PC-3 (cell line): ENCODE results near the gene PGF. TPM values are rescaled to one million over a fixed set of nuclear protein-coding genes. Genes with fewer than 3 reads are reported as not detected.

Experiments
- ATAC-seq: fragments of 200-7000 bp; cut with Tn5 transposase; 2 replicates; pipeline ENCODE4 v1.9.1; 2020; ENCODE audit warnings: mild to moderate bottlenecking, moderate library complexity
- BruUV-seq: library from RNA; stranded (reverse); fragments of 400-500 nt; replicated peaks from 2 replicates; lab custom pipeline; 2021; lab: Mats Ljungman, UMichigan
- CTCF ChIA-PET: fragments of 300-600 bp; sonication (Branson Sonifier 250); formaldehyde crosslinking; loops from one replicate; lab custom pipeline; 2022; ENCODE audit warnings: antibody characterized with exemption; lab: Charles Lee
- POLR2A ChIA-PET: fragments of 300-600 bp; sonication (Branson Sonifier 250); formaldehyde crosslinking; loops from one replicate; lab custom pipeline; 2022; ENCODE audit warnings: antibody characterized with exemption; ENCODE audit not compliant: unreplicated experiment; lab: Charles Lee
- DNase-seq: peaks from one replicate; pipeline ENCODE4 v3.0.0-alpha.2; 2015
- H2AFZ ChIP-seq: fragments of 300-600 bp; sonication (generic); 2 replicates; pipeline ENCODE4 v1.6.0; 2016; ENCODE audit warnings: antibody characterized with exemption, low read length
- H3F3A ChIP-seq: fragments of 300-600 bp; sonication (generic); one replicate; pipeline ENCODE4 v1.6.0; 2017; ENCODE audit warnings: antibody characterized with exemption, low read length, control low read depth, mild to moderate bottlenecking; ENCODE audit not compliant: unreplicated experiment
- H3K27ac ChIP-seq: fragments of 300-600 bp; sonication (generic); 2 replicates; pipeline ENCODE4 v1.5.1; 2016; ENCODE audit warnings: mild to moderate bottlenecking, low read length
- H3K27me3 ChIP-seq: fragments of 300-600 bp; sonication (generic); 2 replicates; pipeline ENCODE4 v1.6.1; 2016; ENCODE audit warnings: low read length, mixed read lengths
- H3K36me3 ChIP-seq: fragments of 300-600 bp; sonication (generic); 2 replicates; pipeline ENCODE4 v1.6.1; 2016; ENCODE audit warnings: low read depth, mixed run types, low read length, mixed read lengths
- H3K4me1 ChIP-seq: fragments of 300-600 bp; sonication (generic); 2 replicates; pipeline ENCODE4 v1.5.1; 2016; ENCODE audit warnings: low read length; ENCODE audit not compliant: insufficient read depth
- H3K4me2 ChIP-seq: fragments of 300-600 bp; sonication (generic); 2 replicates; pipeline ENCODE4 v1.6.0; 2016; ENCODE audit warnings: low read length
- H3K4me3 ChIP-seq: fragments of 300-600 bp; sonication (generic); 2 replicates; pipeline ENCODE4 v1.5.1; 2016; ENCODE audit warnings: mild to moderate bottlenecking, low read length, mixed read lengths
- H3K79me2 ChIP-seq: fragments of 300-600 bp; sonication (generic); 2 replicates; pipeline ENCODE4 v1.6.1; 2017; ENCODE audit warnings: low read length, mixed read lengths
- H3K9ac ChIP-seq: fragments of 300-600 bp; sonication (generic); 2 replicates; pipeline ENCODE4 v1.6.0; 2016; ENCODE audit warnings: mild to moderate bottlenecking, low read length
- H3K9me2 ChIP-seq: fragments of 300-600 bp; sonication (generic); replicated peaks from 2 replicates; pipeline ENCODE4 v1.6.1; 2016; ENCODE audit warnings: mixed run types, low read length, mixed read lengths
- H3K9me3 ChIP-seq: fragments of 300-600 bp; sonication (generic); 2 replicates; pipeline ENCODE4 v1.6.1; 2016; ENCODE audit warnings: low read length, mixed read lengths
- H4K20me1 ChIP-seq: fragments of 300-600 bp; sonication (generic); 2 replicates; pipeline ENCODE4 v1.6.1; 2016; ENCODE audit warnings: low read length, mixed read lengths
- CTCF ChIP-seq: fragments of 300-600 bp; sonication (generic); conservative IDR thresholded peaks from 2 replicates; pipeline ENCODE4 v1.5.1; 2017; ENCODE audit warnings: antibody characterized with exemption, low read depth, mild to moderate bottlenecking, low read length
- EZH2 ChIP-seq: fragments of 300-600 bp; sonication (generic); IDR thresholded peaks from one replicate; pipeline ENCODE4 v1.6.1; 2017; ENCODE audit warnings: antibody characterized with exemption, mild to moderate bottlenecking, low read length; ENCODE audit not compliant: unreplicated experiment
- EZH2phosphoT487 ChIP-seq: fragments of 300-600 bp; sonication (generic); IDR thresholded peaks from 2 replicates; pipeline ENCODE4 v1.6.1; 2018; ENCODE audit warnings: mild to moderate bottlenecking, antibody characterized with exemption, low read length, borderline replicate concordance
- intact Hi-C: fragments of 100-400 bp; cut with micrococcal nuclease; formaldehyde crosslinking; loops from 2 replicates; pipeline ENCODE4 v1.9.0; 2023
- total RNA-seq: library from RNA; depleted of rRNA; stranded (reverse); fragments of >200 nt; gene quantifications from 2 replicates; pipeline ENCODE4 v1.2.3, GENCODE V29; 2014

Gene PGF
- total RNA-seq, 1 experiment from 2014 or later = 0.26 TPM

GRCh38 chr14:74920281-74920680 is 35.1 kb downstream of the PGF start:
- no TSS peak for BruUV-seq

GRCh38 chr14:74919421-74920165 is 35.8 kb downstream of the PGF start:
- BruUV-seq = no TSS peak
- H3K27ac ChIP-seq = no peak overlapping the region
- no peaks in the 10 kb centered on the region for H3K79me2 ChIP-seq
- peak; percentile 49 for ATAC-seq
- H3K9ac ChIP-seq = no peak overlapping the region
- DNase-seq = peak; percentile 20
- intact Hi-C loops = no loop called here
- H3F3A ChIP-seq = no peaks in the 10 kb centered on the region
- no peak overlapping the region for H3K4me3 ChIP-seq
- no peaks in the 10 kb centered on the region for H3K9me2 ChIP-seq
- no peak for TF ChIP-seq EZH2
- no peak for TF ChIP-seq CTCF
- no peak for TF ChIP-seq EZH2phosphoT487
- no peaks in the 10 kb centered on the region for H3K9me3 ChIP-seq
- H3K4me2 ChIP-seq = no peak overlapping the region
- H3K27me3 ChIP-seq = no peaks in the 10 kb centered on the region
- no peaks in the 10 kb centered on the region for H3K36me3 ChIP-seq
- ChIA-PET CTCF (no interaction called here), POLR2A (no interaction called here)
- H4K20me1 ChIP-seq = no peaks in the 10 kb centered on the region
- no peak overlapping the region for H2AFZ ChIP-seq
- H3K4me1 ChIP-seq = peaks cover 15% of the 10 kb centered on the region; the same call in 1 of the 2 replicates

More at GRCh38 chr14:74920281-74920680, 35.1 kb downstream of the PGF start:
- Histone ChIP-seq H4K20me1 (no peaks in the 10 kb centered on the region), H3K4me2 (no peak overlapping the region), H3K27me3 (no peaks in the 10 kb centered on the region), H3K9me2 (no peaks in the 10 kb centered on the region), H2AFZ (no peak overlapping the region), H3K79me2 (no peaks in the 10 kb centered on the region), H3K4me1 (peaks cover 15% of the 10 kb centered on the region; the same call in 1 of the 2 replicates), H3K36me3 (no peaks in the 10 kb centered on the region), H3K27ac (no peak overlapping the region), H3K4me3 (no peak overlapping the region), H3K9ac (no peak overlapping the region), H3K9me3 (no peaks in the 10 kb centered on the region), H3F3A (no peaks in the 10 kb centered on the region)
- ATAC-seq (no peak), DNase-seq (no peak)
- intact Hi-C loops = no loop called here
- TF ChIP-seq EZH2phosphoT487 = no peak
- no peak for TF ChIP-seq CTCF
- TF ChIP-seq EZH2 = no peak
- POLR2A ChIA-PET = no interaction called here
- CTCF ChIA-PET = no interaction called here

GRCh38 chr14:74918380-74918779 is 37.0 kb downstream of the PGF start:
- no peak overlapping the region for H3K4me2 ChIP-seq
- CTCF ChIA-PET = no interaction called here
- peaks cover 15% of the 10 kb centered on the region; the same call in 1 of the 2 replicates for H3K4me1 ChIP-seq
- H3K79me2 ChIP-seq = no peaks in the 10 kb centered on the region
- no peak overlapping the region for H2AFZ ChIP-seq
- no peaks in the 10 kb centered on the region for H3K9me3 ChIP-seq
- H3K27me3 ChIP-seq = no peaks in the 10 kb centered on the region
- POLR2A ChIA-PET = no interaction called here
- no peaks in the 10 kb centered on the region for H3F3A ChIP-seq
- H3K4me3 ChIP-seq = no peak overlapping the region
- no TSS peak for BruUV-seq
- H4K20me1 ChIP-seq = no peaks in the 10 kb centered on the region
- no peak for ATAC-seq
- H3K36me3 ChIP-seq = no peaks in the 10 kb centered on the region
- H3K9ac ChIP-seq = no peak overlapping the region
- H3K9me2 ChIP-seq = no peaks in the 10 kb centered on the region
- TF ChIP-seq EZH2 (no peak), CTCF (no peak), EZH2phosphoT487 (no peak)
- intact Hi-C loops = no loop called here
- no peak for DNase-seq
- H3K27ac ChIP-seq = no peak overlapping the region
